GM12865 (cell line): ENCODE results near the gene IL17RD.

ENCODE experiments used
- DNase-seq: peaks from one replicate; pipeline ENCODE4 v3.0.0; 2010; ENCODE audit warnings: low read depth
- H3K4me3 ChIP-seq: 2 replicates; pipeline ENCODE4 v1.5.1; 2011; ENCODE audit warnings: mild to moderate bottlenecking, low read depth, low read length, control low read depth
- TF ChIP-seq, protein P1 (sequence below): IDR thresholded peaks from 2 replicates; pipeline ENCODE4 v1.5.1; 2011; ENCODE audit warnings: low read length, control low read depth, low read depth, inconsistent platforms; ENCODE audit not compliant: insufficient read depth; ENCODE audit errors: missing control alignments

Gene IL17RD

DNA sequence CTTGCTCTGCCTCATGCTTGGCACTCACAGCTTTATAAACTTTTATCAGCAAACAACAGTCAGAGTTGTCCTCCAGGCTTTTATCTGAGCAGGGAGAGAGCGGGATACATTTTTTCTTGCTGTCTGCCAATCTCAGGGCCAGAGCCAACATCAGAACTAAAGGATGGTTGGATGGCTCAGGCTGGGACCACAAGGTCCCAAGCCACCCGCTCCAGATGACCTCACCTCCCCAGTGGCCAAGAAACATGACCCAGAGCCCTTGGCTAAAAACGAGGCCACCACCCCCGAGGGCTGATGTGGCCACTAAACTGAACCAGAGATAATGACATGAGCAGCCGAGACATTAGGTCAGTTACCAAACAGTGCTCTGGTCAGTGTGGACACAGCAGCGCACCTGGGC, 123.5 kb downstream of the IL17RD start:
- no peak for DNase-seq
- TF ChIP-seq, protein P1, sequence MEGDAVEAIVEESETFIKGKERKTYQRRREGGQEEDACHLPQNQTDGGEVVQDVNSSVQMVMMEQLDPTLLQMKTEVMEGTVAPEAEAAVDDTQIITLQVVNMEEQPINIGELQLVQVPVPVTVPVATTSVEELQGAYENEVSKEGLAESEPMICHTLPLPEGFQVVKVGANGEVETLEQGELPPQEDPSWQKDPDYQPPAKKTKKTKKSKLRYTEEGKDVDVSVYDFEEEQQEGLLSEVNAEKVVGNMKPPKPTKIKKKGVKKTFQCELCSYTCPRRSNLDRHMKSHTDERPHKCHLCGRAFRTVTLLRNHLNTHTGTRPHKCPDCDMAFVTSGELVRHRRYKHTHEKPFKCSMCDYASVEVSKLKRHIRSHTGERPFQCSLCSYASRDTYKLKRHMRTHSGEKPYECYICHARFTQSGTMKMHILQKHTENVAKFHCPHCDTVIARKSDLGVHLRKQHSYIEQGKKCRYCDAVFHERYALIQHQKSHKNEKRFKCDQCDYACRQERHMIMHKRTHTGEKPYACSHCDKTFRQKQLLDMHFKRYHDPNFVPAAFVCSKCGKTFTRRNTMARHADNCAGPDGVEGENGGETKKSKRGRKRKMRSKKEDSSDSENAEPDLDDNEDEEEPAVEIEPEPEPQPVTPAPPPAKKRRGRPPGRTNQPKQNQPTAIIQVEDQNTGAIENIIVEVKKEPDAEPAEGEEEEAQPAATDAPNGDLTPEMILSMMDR, result no peak
- H3K4me3 ChIP-seq, result no peak overlapping the region
